HG02938 (cell line): Measurements from ENCODE around the gene RNF213.
"Not testable (repeated sequence)": the region's sequence is repeated elsewhere in the genome, so short reads cannot be mapped to it uniquely, and the experiment has no call there.

ENCODE experiments used
- ATAC-seq: cut with Tn5 transposase; IDR thresholded peaks from one replicate; pipeline ENCODE4 v1.9.1; 2021; ENCODE audit warnings: mild to moderate bottlenecking, moderate library complexity; ENCODE audit not compliant: unreplicated experiment

RNF213 gene

GRCh38 chr17:80291691-80292487, 31.2 kb downstream of the RNF213 start:
- ATAC-seq = no peak

GRCh38 chr17:80292521-80292971, 31.9 kb downstream of the RNF213 start:
- no peak for ATAC-seq

GRCh38 chr17:80294210-80294609, 33.6 kb downstream of the RNF213 start:
- ATAC-seq = no peak

- ATAC-seq = no peak
Observed at GRCh38 chr17:80294653-80295052, 34.0 kb downstream of the RNF213 start.

GRCh38 chr17:80295146-80295545, 34.5 kb downstream of the RNF213 start:
- ATAC-seq = no peak

- ATAC-seq = no peak
Observed at GRCh38 chr17:80295559-80295958, 34.9 kb downstream of the RNF213 start.

GRCh38 chr17:80296221-80296620, 35.6 kb downstream of the RNF213 start:
- ATAC-seq = no peak

GRCh38 chr17:80297996-80298560, 37.4 kb downstream of the RNF213 start:
- ATAC-seq = no peak

- not testable (repeated sequence) for ATAC-seq
Observed at GRCh38 chr17:80299350-80300100, 38.9 kb downstream of the RNF213 start.

GRCh38 chr17:80300756-80301155, 40.1 kb downstream of the RNF213 start:
- ATAC-seq = not testable (repeated sequence)

GRCh38 chr17:80303824-80304223, 43.2 kb downstream of the RNF213 start:
- no peak for ATAC-seq

- ATAC-seq = no peak
Observed at GRCh38 chr17:80307994-80308691, 47.5 kb downstream of the RNF213 start.

GRCh38 chr17:80308692-80309517, 48.3 kb downstream of the RNF213 start:
- no peak for ATAC-seq

- ATAC-seq = no peak
Observed at GRCh38 chr17:80311216-80311827, 50.7 kb downstream of the RNF213 start.

- no peak for ATAC-seq
Observed at GRCh38 chr17:80312621-80313135, 52.0 kb downstream of the RNF213 start.

GRCh38 chr17:80313160-80313829, 52.6 kb downstream of the RNF213 start:
- ATAC-seq = no peak

- not testable (repeated sequence) for ATAC-seq
Observed at GRCh38 chr17:80313946-80314345, 53.3 kb downstream of the RNF213 start.

GRCh38 chr17:80315517-80316182, 55.0 kb downstream of the RNF213 start:
- no peak for ATAC-seq
